ENCODE data around the gene MME. TPM values are rescaled to one million over a fixed set of nuclear protein-coding genes. Genes with fewer than 3 reads are reported as not detected.
"Not testable (repeated sequence)": the region's sequence is repeated elsewhere in the genome, so short reads cannot be mapped to it uniquely, and the experiment has no call there.

MME gene
- total RNA-seq, 2 donors from 2014 or later, result not detected

DNA sequence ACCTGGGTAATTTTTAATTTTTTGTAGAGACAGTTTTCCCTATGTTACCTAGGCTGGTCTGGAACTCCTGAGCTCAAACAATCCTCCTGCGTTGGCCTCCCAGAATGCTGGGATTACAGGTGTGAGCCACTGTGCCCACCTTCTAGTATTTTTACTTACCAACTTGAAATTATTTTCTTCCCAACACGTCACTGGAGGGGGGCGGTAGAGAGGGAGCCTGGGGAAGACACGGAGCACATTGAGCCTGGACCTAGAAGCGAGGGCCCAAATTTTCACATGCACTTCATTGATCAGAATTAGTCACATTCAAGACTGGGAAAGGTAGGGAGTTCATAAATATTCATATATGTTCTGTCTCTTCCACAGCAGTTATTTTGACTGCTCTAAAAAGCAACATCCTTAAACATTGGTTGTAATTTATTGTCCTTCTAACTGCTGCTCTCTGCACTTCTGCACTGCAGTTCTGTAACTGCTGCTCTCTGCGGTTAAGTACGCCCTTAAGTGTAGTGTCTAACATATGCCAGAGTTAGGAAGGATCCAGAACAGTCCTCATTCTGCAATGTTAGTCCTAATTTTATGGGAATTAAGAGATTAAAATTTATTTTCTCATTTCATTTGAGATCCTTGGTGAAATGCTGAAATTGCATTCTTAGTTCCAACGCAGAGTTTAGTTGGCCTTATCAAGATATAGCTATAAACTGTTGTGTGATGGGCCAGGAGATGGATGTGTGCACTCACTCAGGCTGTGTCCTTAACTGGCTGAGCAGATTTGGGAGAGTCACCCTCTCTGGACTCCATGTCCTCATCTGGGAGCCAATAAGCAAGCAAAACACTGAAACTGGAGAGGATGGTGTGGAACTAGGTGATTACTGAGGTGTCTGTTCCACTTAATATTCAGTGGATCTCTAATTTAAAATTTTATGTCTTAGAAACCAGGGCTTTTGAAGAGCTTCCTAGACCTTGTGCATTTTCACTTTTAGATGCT lies 115.1 kb downstream of the MME start:
- H3K36me3 Mint-ChIP-seq, result no peaks in the 10 kb centered on the region
- DNase-seq (ENCODE audit: low spot score in 2 of 2) (no peak), ATAC-seq (no peak)
- H3K27ac Mint-ChIP-seq, result no peak overlapping the region
- peaks cover 3 to 4% of the 10 kb centered on the region in 2 donors for H3K9me3 Mint-ChIP-seq

DNA sequence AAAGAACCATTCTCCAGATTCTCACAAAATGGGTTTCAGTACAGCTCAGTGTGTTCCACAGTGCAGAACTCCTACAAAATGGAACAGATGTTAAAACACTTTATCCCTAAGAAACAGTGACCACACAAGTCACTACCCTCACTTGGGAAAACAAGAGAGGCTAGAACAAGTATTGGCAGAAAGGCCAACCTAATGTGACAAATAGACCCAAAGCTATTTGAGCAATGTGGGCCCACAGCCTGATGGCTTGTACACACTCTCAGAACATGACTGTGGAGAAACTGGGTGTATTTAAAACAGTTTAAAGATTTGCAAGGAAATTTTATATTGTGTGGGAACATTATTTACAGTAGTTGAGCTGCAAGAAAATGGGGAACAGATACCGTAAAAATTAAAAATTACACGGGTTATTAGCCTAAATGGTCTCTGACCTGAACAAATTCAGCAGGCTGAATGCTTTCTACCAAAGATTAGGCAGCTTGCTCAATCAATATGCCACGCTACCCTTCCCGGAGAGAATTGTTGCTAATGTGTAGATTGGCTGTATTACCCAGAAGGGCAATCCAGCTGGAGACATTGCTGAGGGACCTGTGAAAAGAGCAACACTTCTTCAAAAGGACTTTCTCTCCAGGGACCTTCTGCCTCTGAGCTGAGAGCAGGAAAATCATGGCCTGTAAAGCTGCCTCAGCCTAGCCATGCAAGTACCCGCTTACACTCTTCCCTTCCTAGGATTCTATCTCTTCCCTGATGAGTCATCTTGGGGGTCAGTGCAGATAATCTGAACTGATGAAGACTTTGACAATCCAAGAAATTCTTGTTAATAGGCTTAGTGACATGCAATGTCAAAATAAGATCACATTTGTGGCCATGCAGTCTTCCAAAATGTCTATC lies 116.3 kb downstream of the MME start:
- peaks cover 2 to 4% of the 10 kb centered on the region in 2 donors for H3K9me3 Mint-ChIP-seq
- no peaks in the 10 kb centered on the region for H3K36me3 Mint-ChIP-seq
- DNase-seq (ENCODE audit: low spot score in 2 of 2) (no peak), ATAC-seq (no peak)
- no peak overlapping the region for H3K27ac Mint-ChIP-seq

DNA sequence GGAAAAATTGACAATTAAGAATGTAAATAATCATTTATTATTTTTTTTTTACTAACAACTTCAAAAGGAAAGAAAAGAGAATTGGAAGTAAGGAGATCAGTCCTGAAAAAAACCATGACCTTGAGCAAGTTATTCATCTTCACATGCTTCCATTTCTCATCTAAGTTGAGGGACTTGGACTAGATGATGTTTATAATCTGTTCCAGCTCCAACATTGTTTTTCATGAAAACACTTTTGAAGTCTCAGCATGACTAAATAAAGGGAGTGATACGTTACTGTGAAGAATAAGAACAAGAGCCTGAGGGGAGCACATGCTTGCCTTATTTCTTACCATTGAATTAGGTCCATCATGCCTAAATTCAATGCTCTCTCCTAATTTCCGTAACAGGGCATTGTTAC lies 117.7 kb downstream of the MME start:
- ATAC-seq (no peak), DNase-seq (ENCODE audit: low spot score in 2 of 2) (no peak)
- H3K36me3 Mint-ChIP-seq, result no peaks in the 10 kb centered on the region
- peaks cover 0 to 3% of the 10 kb centered on the region in 2 donors for H3K9me3 Mint-ChIP-seq
- no peak overlapping the region for H3K27ac Mint-ChIP-seq

DNA sequence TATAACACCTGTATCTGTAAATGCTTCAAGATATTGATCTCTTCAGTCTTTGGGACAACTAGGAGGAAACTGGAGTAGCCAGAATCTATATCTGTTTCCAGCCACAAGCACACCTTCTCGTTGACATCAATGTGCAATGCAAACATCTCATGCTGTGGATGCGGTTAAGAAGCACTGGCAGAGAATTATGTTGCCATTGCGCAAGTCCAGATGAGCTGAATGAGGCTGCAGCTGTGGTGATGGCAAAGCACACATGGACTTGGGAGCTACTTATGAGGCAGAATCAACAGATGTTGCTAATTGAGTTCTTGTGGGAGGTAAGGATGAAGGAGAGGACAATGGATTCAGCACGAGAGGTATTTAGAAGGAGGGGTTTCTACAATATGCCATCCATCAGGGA lies 122.5 kb downstream of the MME start:
- ATAC-seq (no peak), DNase-seq (ENCODE audit: low spot score in 2 of 2) (no peak)
- H3K27ac Mint-ChIP-seq, result no peak overlapping the region
- peaks cover 0 to 4% of the 10 kb centered on the region in 2 donors for H3K9me3 Mint-ChIP-seq
- no peaks in the 10 kb centered on the region for H3K36me3 Mint-ChIP-seq

DNA sequence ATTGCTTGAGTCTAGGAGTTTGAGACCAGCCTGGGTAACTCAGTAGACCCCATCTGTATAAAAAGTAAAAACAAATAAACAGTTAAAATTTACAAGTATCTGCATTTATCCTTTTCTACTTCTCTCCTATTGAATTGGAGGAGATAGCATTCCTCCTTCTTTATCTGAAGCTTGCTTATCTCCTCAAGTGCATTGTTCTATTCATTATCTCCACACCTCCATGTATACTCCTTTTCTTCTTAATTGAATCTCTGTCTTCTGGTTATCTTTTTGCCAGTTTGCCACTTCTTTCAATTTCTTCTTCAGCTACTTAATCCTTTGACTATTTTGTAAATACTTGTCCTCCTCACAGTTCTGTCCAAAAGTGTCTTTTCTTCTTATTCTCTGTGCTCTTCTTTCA lies 124.7 kb downstream of the MME start:
- DNase-seq (ENCODE audit: low spot score in 2 of 2) (no peak), ATAC-seq (no peak)
- Mint-ChIP-seq H3K36me3 (no peaks in the 10 kb centered on the region), H3K9me3 (peaks cover 0 to 4% of the 10 kb centered on the region in 2 donors), H3K27ac (no peak overlapping the region)

DNA sequence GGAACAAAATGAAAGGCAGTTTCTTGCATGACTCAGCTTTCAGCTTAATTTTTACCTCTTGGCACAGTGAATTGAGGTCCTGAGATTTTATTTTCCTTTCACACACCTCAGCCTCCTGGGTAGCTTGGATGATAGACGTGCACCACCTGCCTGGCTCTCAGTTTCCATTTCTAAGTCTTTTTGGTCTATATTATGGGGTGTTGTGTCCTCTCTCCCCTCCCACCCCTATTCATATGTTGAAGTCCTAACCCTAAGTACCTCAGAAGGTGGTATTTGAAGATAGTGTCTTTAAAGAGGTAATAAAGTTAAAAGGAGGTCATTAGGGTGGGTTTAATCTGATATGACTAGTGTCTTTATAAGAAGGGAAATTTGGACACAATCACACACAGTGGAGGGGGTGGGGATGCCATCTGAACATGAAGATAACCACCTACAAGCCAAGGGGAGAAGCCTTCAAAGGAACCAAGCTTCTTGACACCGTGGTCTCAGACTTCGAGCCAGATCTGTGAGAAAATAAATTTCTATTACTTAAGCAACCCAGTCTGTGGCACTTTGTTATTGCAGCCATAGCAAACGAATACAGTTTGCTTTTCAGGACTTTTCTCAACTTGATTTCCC lies 128.2 kb downstream of the MME start:
- H3K27ac Mint-ChIP-seq, result no peak overlapping the region
- DNase-seq (ENCODE audit: low spot score in 2 of 2), result no peak
- no peaks in the 10 kb centered on the region for H3K36me3 Mint-ChIP-seq
- H3K9me3 Mint-ChIP-seq, result no peaks in the 10 kb centered on the region
- ATAC-seq, result no peak

DNA sequence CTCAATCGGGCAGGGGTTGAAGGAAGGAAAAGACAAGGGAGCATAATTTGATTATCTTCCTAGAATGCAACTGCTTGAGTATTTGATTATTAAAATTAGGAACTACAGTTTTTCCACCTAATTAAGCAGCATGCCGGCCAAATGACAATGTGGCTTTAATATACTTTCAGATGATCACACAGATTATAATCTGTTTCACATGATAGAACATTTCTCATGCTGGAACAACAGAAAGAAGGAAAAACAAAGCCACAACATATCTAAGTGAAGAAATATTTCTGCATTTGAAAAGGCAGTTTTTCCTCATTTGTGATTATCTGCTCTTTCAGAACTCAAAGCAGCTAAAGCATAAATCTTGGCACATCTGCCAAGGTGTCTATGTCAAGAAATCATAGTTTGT lies 130.6 kb downstream of the MME start:
- Mint-ChIP-seq H3K27ac (no peak overlapping the region), H3K9me3 (no peaks in the 10 kb centered on the region), H3K36me3 (no peaks in the 10 kb centered on the region)
- DNase-seq (ENCODE audit: low spot score in 2 of 2), result no peak
- ATAC-seq, result no peak

DNA sequence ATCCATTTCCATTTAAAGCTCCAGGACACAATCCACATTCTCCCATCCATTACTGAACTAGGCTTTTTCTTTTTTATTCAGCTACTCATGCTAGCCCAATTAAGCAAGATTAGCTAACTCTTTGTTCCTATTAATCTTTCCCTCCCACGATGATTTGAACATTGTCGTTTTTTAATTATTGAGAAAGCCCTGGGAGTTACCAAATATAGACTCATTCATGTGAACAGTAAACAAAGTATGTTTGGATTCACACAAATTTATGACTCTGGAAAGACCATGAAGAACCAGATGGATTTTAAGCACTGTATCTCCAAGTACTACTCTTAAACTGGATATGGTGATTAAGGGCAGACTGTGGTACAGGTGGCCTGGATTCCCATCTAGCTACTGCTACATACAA lies 131.1 kb downstream of the MME start:
- DNase-seq (ENCODE audit: low spot score in 2 of 2) (no peak), ATAC-seq (no peak)
- H3K36me3 Mint-ChIP-seq, result no peaks in the 10 kb centered on the region
- no peak overlapping the region for H3K27ac Mint-ChIP-seq
- H3K9me3 Mint-ChIP-seq, result no peaks in the 10 kb centered on the region

DNA sequence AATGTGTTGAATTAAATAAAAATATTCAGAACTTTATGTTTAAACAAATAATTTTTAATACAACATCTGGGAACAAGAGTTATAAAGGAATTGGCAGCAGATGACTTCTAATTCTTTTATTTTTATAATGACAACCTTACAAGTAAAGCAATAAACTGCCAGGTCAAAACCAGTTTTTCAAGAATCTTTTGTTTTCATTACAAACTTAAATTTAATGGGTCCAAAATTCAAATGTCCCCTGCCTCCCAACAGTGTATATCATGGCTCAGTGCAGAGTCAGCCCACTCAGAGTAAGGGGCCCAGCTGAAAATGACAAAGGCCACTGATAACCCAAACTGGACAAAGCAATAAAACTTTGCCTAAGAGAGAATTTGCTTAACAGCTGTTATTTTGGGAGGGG lies 131.8 kb downstream of the MME start:
- no peaks in the 10 kb centered on the region for H3K9me3 Mint-ChIP-seq
- H3K36me3 Mint-ChIP-seq, result no peaks in the 10 kb centered on the region
- no peak for DNase-seq (ENCODE audit: low spot score in 2 of 2)
- no peak overlapping the region for H3K27ac Mint-ChIP-seq
- no peak for ATAC-seq

DNA sequence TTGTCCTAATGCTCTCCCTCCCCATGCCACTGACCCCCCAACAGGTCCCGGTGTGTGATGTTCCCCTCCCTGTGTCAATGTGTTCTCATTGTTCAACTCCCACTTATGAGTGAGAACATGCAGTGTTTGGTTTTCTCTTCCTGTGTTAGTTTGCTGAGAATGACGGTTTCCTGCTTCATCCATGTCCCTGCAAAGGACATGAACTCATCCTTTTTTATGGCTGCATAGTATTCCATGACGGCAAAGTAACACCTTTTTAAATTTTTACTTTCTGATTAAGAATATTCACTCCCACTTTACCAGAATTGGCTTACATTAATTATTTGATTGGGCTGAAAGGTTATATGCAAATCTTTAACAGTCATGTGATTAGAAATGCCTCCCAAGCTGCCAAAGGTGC lies 135.9 kb downstream of the MME start:
- DNase-seq (ENCODE audit: low spot score in 2 of 2); H3K27ac Mint-ChIP-seq; ATAC-seq; H3K9me3 Mint-ChIP-seq; H3K36me3 Mint-ChIP-seq: not testable (repeated sequence)

DNA sequence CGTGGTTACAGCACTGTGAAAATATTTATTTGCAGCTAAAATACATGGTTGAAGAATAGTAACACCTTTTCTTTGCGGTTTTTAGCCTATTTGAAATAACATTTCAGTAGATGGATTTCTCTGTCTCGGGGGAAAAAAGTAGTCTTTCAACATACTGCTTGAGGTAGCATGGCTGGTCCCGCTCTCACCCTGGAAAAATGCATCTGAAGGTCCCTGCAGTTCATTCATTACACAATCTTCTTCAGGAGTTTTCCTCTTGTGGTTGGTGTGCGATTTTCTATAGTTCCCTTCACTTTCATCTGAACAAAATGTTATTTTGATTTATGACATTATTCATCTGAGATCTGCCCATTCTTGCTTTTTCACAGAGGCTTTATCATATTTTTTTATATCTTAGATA lies 137.5 kb downstream of the MME start:
- no peak for ATAC-seq
- peaks cover 4% of the 10 kb centered on the region in 2 donors for H3K9me3 Mint-ChIP-seq
- DNase-seq (ENCODE audit: low spot score in 2 of 2), result no peak
- no peak overlapping the region for H3K27ac Mint-ChIP-seq
- H3K36me3 Mint-ChIP-seq, result no peaks in the 10 kb centered on the region

DNA sequence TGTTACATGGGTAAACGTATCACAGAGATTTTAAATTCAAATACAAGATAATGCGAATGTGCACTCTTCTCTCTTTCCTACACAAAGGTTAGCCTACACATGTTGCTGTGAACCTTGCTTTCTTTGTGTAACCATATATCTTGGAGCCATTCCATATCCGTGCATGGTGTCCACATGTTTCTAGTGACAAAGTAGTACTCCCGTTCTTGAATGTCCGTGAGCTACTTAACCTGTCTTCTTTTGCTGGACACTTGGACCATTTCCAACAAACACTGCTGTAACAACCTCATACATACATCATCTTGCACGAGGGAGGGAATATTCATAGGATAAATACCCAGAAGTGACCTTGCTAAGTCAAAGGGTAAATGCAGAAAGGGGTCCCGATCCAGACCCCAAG lies 138.3 kb downstream of the MME start:
- no peak overlapping the region for H3K27ac Mint-ChIP-seq
- no peaks in the 10 kb centered on the region for H3K36me3 Mint-ChIP-seq
- ATAC-seq (no peak), DNase-seq (ENCODE audit: low spot score in 2 of 2) (no peak)
- peaks cover 4% of the 10 kb centered on the region in 2 donors for H3K9me3 Mint-ChIP-seq

DNA sequence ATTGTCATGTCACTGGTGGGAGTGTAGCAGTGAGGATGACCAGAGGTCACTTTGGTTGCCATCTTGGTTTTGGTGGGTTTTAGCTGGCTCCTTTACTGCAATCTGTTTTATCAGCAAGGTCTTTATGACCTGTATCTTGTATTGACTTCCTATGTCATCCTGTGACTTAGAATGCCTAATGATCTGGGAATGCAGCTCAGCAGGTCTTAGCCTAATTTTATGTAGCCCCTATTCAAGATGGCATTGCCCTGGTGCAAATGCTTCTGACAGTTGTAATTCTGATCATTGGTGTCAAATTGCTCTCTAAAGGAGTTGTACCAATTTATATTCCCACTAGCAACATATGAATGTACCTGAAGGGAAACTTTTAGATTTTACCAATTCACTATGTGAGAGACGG lies 139.0 kb downstream of the MME start:
- ATAC-seq (no peak), DNase-seq (ENCODE audit: low spot score in 2 of 2) (no peak)
- no peaks in the 10 kb centered on the region for H3K36me3 Mint-ChIP-seq
- H3K27ac Mint-ChIP-seq, result no peak overlapping the region
- peaks cover 4% of the 10 kb centered on the region in 2 donors for H3K9me3 Mint-ChIP-seq

DNA sequence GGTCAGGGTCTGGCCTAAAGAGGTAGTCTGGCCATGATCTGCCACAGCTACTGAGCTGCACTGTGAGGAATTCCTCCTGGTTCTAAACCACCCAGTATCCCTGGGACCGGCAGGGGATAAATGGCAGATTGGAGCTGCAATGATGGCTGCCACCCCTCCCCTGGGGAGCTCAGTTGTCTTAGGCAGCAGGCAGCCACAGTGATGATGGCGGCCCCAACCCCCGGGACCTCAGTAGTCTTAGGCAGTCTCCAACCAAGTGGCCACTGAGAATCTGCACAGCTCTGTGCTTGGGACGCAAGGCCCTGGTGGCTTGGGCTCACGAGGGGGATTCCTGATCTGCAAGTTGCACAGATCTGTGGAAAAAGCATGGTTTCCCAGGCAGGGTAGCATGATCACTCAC lies 145.3 kb downstream of the MME start:
- DNase-seq (ENCODE audit: low spot score in 2 of 2) (no peak), ATAC-seq (no peak)
- Mint-ChIP-seq H3K27ac (no peak overlapping the region), H3K36me3 (no peaks in the 10 kb centered on the region), H3K9me3 (peaks cover 0 to 4% of the 10 kb centered on the region in 2 donors)

DNA sequence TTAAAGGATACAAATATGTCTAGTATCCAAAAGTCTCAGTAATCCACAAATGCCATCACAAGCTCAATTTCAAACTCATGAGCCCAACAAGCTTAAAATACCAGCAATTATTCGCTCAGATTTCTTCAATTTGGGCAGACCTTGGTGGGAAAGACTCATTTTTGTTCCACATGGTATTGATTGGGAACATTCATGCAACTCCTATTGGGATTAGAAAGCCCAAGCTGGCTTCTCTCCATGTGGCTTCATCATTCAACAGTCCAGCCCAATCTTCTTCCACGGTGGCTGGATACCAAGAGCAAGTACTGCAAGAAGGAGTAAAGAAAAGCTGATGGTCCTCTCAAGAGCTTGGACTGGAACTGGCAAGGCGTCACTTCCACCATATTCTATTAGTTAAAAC lies 147.0 kb downstream of the MME start:
- Mint-ChIP-seq H3K27ac (no peak overlapping the region), H3K36me3 (no peaks in the 10 kb centered on the region), H3K9me3 (no peaks in the 10 kb centered on the region)
- no peak for ATAC-seq
- DNase-seq (ENCODE audit: low spot score in 2 of 2), result no peak

DNA sequence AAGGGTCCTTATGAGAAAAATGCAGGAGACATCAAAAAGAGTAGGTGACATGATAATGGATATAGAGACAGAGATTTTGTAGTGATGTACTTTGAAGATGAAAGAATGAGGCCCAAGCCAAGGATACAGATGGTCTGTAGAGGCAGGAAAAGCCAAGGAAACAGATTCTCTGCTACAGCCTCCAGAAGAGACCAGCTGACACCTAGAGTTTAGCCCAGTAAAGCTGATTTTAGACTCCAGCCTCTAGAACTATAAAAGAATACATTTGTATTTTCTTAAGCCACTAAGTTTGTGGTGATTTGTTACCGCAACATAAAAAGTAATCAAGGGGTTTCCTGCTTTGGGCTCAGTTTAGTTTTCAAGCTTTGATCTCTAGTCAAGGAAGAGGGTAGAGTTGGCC lies 148.6 kb downstream of the MME start:
- H3K9me3 Mint-ChIP-seq, result no peaks in the 10 kb centered on the region
- ATAC-seq, result no peak

DNA sequence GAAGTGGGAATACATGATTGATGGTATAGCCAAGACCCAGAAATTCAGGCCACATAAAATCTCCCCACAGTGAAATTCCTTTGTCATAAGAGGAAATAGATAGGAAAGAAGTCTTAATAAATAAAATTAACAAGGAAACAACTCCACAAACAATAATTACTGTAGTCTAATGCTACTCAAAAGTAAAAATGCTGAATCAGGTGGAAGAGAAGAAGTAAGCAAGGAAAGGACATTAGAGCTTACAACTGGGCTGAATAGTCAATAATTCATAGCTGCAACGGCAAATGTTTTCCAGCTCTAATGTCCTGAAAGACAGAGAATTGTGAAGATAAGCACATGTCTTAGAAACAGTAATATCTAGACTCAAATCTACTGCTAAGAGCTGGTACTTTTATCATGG lies 149.0 kb downstream of the MME start:
- no peaks in the 10 kb centered on the region for H3K9me3 Mint-ChIP-seq
- DNase-seq (ENCODE audit: low spot score in 2 of 2) (no peak), ATAC-seq (no peak)
- H3K27ac Mint-ChIP-seq, result no peak overlapping the region
- no peaks in the 10 kb centered on the region for H3K36me3 Mint-ChIP-seq

More for the DNA sequence above, 148.6 kb downstream of the MME start:
- no peak for DNase-seq (ENCODE audit: low spot score in 2 of 2)
- Mint-ChIP-seq H3K27ac (no peak overlapping the region), H3K36me3 (no peaks in the 10 kb centered on the region)
